ENCODE data around the gene ANK3. TPM values are rescaled to one million over a fixed set of nuclear protein-coding genes. Genes with fewer than 3 reads are reported as not detected.

The ANK3 gene
- polyA plus RNA-seq, 1 donor (not counting 4 experiments of a cell fraction or from before 2014, with no cell fraction given) = 8.3 TPM

DNA sequence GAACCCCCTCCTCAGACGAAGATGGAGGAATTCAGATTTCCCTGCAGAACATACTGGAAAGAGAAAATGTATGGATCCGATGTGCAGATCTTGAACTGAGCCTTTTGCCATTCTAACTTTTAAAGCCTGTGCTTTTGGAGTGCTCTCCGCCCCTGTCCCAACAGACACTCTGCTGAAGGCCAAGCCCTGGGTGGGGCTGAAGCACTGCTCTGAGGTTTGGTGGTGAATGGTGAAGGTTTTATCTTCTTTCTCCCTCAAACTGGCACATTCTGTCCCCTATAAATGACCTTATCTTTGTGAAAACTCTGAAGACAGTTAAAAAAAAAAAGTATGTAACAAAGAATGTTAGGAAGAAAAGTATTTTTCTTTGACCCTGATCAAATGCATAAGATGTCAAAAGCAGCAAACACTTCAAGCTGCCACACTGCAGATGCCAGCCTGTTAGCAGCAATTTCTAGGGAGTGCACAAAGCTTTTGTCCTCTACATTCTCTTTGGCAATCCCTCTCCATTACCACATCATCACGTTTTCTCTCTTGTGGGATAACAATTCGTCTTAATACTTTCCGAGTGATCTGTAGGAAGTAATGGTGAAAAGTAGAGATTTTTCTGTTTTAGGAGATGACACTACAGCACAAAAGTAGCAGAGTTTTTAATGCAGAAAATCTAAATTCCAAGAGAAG, 346.0 kb downstream of the ANK3 start:
- Histone ChIP-seq H3K27ac (ENCODE audit: control insufficient read depth, insufficient read depth, low read length) (no peak overlapping the region), H3K9me1 (ENCODE audit: control insufficient read depth, extremely low read depth, insufficient read depth, low read length) (no peaks in the 10 kb centered on the region), H3K9me3 (ENCODE audit: control insufficient read depth, low read depth, low read length) (no peaks in the 10 kb centered on the region), H3K9ac (ENCODE audit: control insufficient read depth, extremely low read depth, insufficient read depth, low read length) (no peak overlapping the region), H3K79me2 (ENCODE audit: control insufficient read depth, insufficient read depth, low read length) (no peaks in the 10 kb centered on the region), H3K4me1 (ENCODE audit: control insufficient read depth, extremely low read depth, insufficient read depth, low read length) (no peaks in the 10 kb centered on the region), H3K4me2 (ENCODE audit: control insufficient read depth, extremely low read depth, insufficient read depth, low read depth, low read length) (no peak overlapping the region), H4K20me1 (ENCODE audit: control insufficient read depth, extremely low read depth, insufficient read depth, low read length) (no peaks in the 10 kb centered on the region), H2AFZ (ENCODE audit: control insufficient read depth, low read length) (no peak overlapping the region), H3K36me3 (ENCODE audit: control insufficient read depth in 2 of 2, extremely low read depth in 1 of 2, insufficient read depth in 2 of 2, low read length in 2 of 2) (no peaks in the 10 kb centered on the region), H3K4me3 (ENCODE audit: control insufficient read depth in 2 of 3, extremely low read depth in 1 of 3, insufficient read depth in 2 of 3, low read depth in 1 of 3, low read length in 3 of 3) (no peak overlapping the region), H3K27me3 (ENCODE audit: control insufficient read depth, extremely low read depth, insufficient read depth, low read length) (no peaks in the 10 kb centered on the region)
- no peak for TF ChIP-seq EZH2 (IDR thresholded peaks at IDR 0.05; ENCODE audit: low read length)
- TF ChIP-seq, protein P1, sequence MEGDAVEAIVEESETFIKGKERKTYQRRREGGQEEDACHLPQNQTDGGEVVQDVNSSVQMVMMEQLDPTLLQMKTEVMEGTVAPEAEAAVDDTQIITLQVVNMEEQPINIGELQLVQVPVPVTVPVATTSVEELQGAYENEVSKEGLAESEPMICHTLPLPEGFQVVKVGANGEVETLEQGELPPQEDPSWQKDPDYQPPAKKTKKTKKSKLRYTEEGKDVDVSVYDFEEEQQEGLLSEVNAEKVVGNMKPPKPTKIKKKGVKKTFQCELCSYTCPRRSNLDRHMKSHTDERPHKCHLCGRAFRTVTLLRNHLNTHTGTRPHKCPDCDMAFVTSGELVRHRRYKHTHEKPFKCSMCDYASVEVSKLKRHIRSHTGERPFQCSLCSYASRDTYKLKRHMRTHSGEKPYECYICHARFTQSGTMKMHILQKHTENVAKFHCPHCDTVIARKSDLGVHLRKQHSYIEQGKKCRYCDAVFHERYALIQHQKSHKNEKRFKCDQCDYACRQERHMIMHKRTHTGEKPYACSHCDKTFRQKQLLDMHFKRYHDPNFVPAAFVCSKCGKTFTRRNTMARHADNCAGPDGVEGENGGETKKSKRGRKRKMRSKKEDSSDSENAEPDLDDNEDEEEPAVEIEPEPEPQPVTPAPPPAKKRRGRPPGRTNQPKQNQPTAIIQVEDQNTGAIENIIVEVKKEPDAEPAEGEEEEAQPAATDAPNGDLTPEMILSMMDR (optimal IDR thresholded peaks at IDR 0.05 in 1 of 3, IDR thresholded peaks at IDR 0.05 in 1 of 3, conservative IDR thresholded peaks at IDR 0.05 in 1 of 3; ENCODE audit: extremely low read depth in 1 of 3, insufficient read depth in 2 of 3, low read length in 3 of 3) = no peak
- no peak for DNase-seq (ENCODE audit: low read depth, low spot score)
- no peak for FAIRE-seq
- dilution Hi-C loops (cut with MboI; ENCODE audit: extremely low pct_ligation_motif_present, low sequenced_read_pairs) = no loop called here

DNA sequence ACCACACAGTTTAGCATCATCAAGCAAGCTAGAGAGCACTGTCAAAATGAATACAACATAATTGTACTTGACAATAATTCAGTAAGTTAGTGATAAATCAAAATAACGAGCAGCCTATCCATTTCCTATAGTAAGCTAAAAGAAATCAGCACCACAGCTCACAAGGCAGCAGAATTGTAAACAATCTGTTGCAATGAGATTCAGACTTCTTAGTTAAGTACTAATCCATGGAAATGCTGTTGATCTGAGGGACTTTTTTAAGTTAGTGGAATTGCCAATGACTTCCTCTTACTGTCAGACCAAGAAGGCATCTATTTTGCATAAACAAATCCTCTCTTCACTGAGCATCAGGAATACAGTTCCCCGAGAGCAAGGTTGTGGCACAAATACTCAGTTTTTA, 346.8 kb downstream of the ANK3 start:
- Histone ChIP-seq H4K20me1 (ENCODE audit: control insufficient read depth, extremely low read depth, insufficient read depth, low read length) (no peaks in the 10 kb centered on the region), H3K4me3 (ENCODE audit: control insufficient read depth in 2 of 3, extremely low read depth in 1 of 3, insufficient read depth in 2 of 3, low read depth in 1 of 3, low read length in 3 of 3) (no peak overlapping the region), H3K27me3 (ENCODE audit: control insufficient read depth, extremely low read depth, insufficient read depth, low read length) (no peaks in the 10 kb centered on the region), H3K79me2 (ENCODE audit: control insufficient read depth, insufficient read depth, low read length) (no peaks in the 10 kb centered on the region), H3K4me2 (ENCODE audit: control insufficient read depth, extremely low read depth, insufficient read depth, low read depth, low read length) (no peak overlapping the region), H3K27ac (ENCODE audit: control insufficient read depth, insufficient read depth, low read length) (no peak overlapping the region), H3K4me1 (ENCODE audit: control insufficient read depth, extremely low read depth, insufficient read depth, low read length) (no peaks in the 10 kb centered on the region), H2AFZ (ENCODE audit: control insufficient read depth, low read length) (no peak overlapping the region), H3K9me1 (ENCODE audit: control insufficient read depth, extremely low read depth, insufficient read depth, low read length) (no peaks in the 10 kb centered on the region), H3K9ac (ENCODE audit: control insufficient read depth, extremely low read depth, insufficient read depth, low read length) (no peak overlapping the region), H3K36me3 (ENCODE audit: control insufficient read depth in 2 of 2, extremely low read depth in 1 of 2, insufficient read depth in 2 of 2, low read length in 2 of 2) (no peaks in the 10 kb centered on the region), H3K9me3 (ENCODE audit: control insufficient read depth, low read depth, low read length) (no peaks in the 10 kb centered on the region)
- DNase-seq (ENCODE audit: low read depth, low spot score) (no peak), FAIRE-seq (no peak)
- TF ChIP-seq, protein P1 (optimal IDR thresholded peaks at IDR 0.05 in 1 of 3, IDR thresholded peaks at IDR 0.05 in 1 of 3, conservative IDR thresholded peaks at IDR 0.05 in 1 of 3; ENCODE audit: extremely low read depth in 1 of 3, insufficient read depth in 2 of 3, low read length in 3 of 3) = no peak
- no peak for TF ChIP-seq EZH2 (IDR thresholded peaks at IDR 0.05; ENCODE audit: low read length)
- dilution Hi-C loops (cut with MboI; ENCODE audit: extremely low pct_ligation_motif_present, low sequenced_read_pairs) = no loop called here

All from keratinocyte (primary cell).